H9 (cell line): ENCODE results near the gene PCDHGB7. TPM values are rescaled to one million over a fixed set of nuclear protein-coding genes. Genes with fewer than 3 reads are reported as not detected.

Source experiments
- DNase-seq: peaks from one replicate; pipeline ENCODE4 v3.0.0-alpha.2; 2017
- H2AFZ ChIP-seq: one replicate; pipeline ENCODE4 v1.6.1; 2013; ENCODE audit warnings: mild to moderate bottlenecking, low read length, control low read depth, moderate library complexity
- H2AK5ac ChIP-seq: 2 replicates; pipeline ENCODE4 v1.6.1; 2013; ENCODE audit warnings: low read length, control low read depth, mixed read lengths; ENCODE audit not compliant: insufficient read length
- H2BK120ac ChIP-seq: one replicate; pipeline ENCODE4 v1.6.1; 2013; ENCODE audit warnings: low read depth, mild to moderate bottlenecking, low read length, control low read depth, inconsistent platforms; ENCODE audit not compliant: poor library complexity, severe bottlenecking
- H2BK12ac ChIP-seq: 2 replicates; pipeline ENCODE4 v1.6.1; 2013; ENCODE audit warnings: low read length, control low read depth, mixed read lengths, low read depth; ENCODE audit not compliant: insufficient read length
- H2BK15ac ChIP-seq: 2 replicates; pipeline ENCODE4 v1.6.1; 2013; ENCODE audit warnings: low read depth, low read length, control low read depth
- H2BK20ac ChIP-seq: one replicate; pipeline ENCODE4 v1.6.1; 2013; ENCODE audit warnings: low read depth, mild to moderate bottlenecking, low read length, control low read depth, inconsistent platforms; ENCODE audit not compliant: poor library complexity, severe bottlenecking
- H2BK5ac ChIP-seq: 2 replicates; pipeline ENCODE4 v1.6.1; 2013; ENCODE audit warnings: low read length, control low read depth, mixed read lengths; ENCODE audit not compliant: insufficient read length
- H3K14ac ChIP-seq: 2 replicates; pipeline ENCODE4 v1.6.1; 2013; ENCODE audit warnings: low read length, control low read depth; ENCODE audit not compliant: insufficient read depth
- H3K18ac ChIP-seq: 2 replicates; pipeline ENCODE4 v1.6.1; 2013; ENCODE audit warnings: low read depth, mild to moderate bottlenecking, mixed read lengths, low read length, control low read depth; ENCODE audit not compliant: insufficient read length
- H3K23ac ChIP-seq: 2 replicates; pipeline ENCODE4 v1.6.1; 2013; ENCODE audit warnings: low read length, control low read depth, mixed read lengths, low read depth; ENCODE audit not compliant: insufficient read length
- H3K23me2 ChIP-seq: 2 replicates; pipeline ENCODE4 v1.6.1; 2013; ENCODE audit warnings: low read depth, mild to moderate bottlenecking, mixed read lengths, low read length, control low read depth; ENCODE audit not compliant: insufficient read length, poor library complexity, severe bottlenecking
- H3K27ac ChIP-seq: 2 replicates; pipeline ENCODE4 v1.5.1; 2013; ENCODE audit warnings: low read length, control low read depth, mixed read lengths, low read depth; ENCODE audit not compliant: insufficient read length
- H3K27me3 ChIP-seq: 2 replicates; pipeline ENCODE4 v1.6.1; 2013; ENCODE audit warnings: low read length, control low read depth, inconsistent platforms; ENCODE audit not compliant: insufficient read depth
- H3K4ac ChIP-seq: 2 replicates; pipeline ENCODE4 v1.6.1; 2013; ENCODE audit warnings: low read depth, mild to moderate bottlenecking, control low read depth, inconsistent platforms, low read length, moderate library complexity
- H3K4me1 ChIP-seq: 2 replicates; pipeline ENCODE4 v1.6.1; 2013; ENCODE audit warnings: low read length, control low read depth, inconsistent platforms; ENCODE audit not compliant: insufficient read depth
- H3K4me2 ChIP-seq: 2 replicates; pipeline ENCODE4 v1.6.1; 2013; ENCODE audit warnings: low read length, control low read depth, mixed read lengths; ENCODE audit not compliant: insufficient read length, insufficient read depth
- H3K56ac ChIP-seq: 2 replicates; pipeline ENCODE4 v1.6.1; 2013; ENCODE audit warnings: low read depth, mild to moderate bottlenecking, mixed read lengths, low read length, control low read depth; ENCODE audit not compliant: insufficient read length
- H3K79me1 ChIP-seq: 2 replicates; pipeline ENCODE4 v1.6.1; 2013; ENCODE audit warnings: low read depth, mild to moderate bottlenecking, moderate library complexity, low read length, control low read depth, inconsistent platforms; ENCODE audit not compliant: insufficient read depth, poor library complexity, severe bottlenecking
- H3K79me2 ChIP-seq: 2 replicates; pipeline ENCODE4 v1.6.1; 2013; ENCODE audit warnings: low read length, control low read depth, inconsistent platforms; ENCODE audit not compliant: insufficient read depth
- H3K9ac ChIP-seq: 2 replicates; pipeline ENCODE4 v1.6.1; 2013; ENCODE audit warnings: low read length, control low read depth, mixed read lengths; ENCODE audit not compliant: insufficient read length; ENCODE audit errors: extremely low read depth
- H3K9me3 ChIP-seq: one replicate; pipeline ENCODE4 v1.6.1; 2013; ENCODE audit warnings: low read depth, low read length, inconsistent platforms; ENCODE audit not compliant: control insufficient read depth
- H3T11ph ChIP-seq: one replicate; pipeline ENCODE4 v1.6.1; 2013; ENCODE audit warnings: mild to moderate bottlenecking, low read length, control low read depth, inconsistent platforms
- H4K20me1 ChIP-seq: one replicate; pipeline ENCODE4 v1.6.1; 2013; ENCODE audit not compliant: control insufficient read depth, insufficient read length, insufficient read depth
- H4K5ac ChIP-seq: 2 replicates; pipeline ENCODE4 v1.6.1; 2013; ENCODE audit warnings: low read depth, mild to moderate bottlenecking, mixed read lengths, low read length, control low read depth; ENCODE audit not compliant: insufficient read length
- H4K8ac ChIP-seq: replicated peaks from 2 replicates; pipeline ENCODE4 v1.6.1; 2013; ENCODE audit warnings: low read length, control low read depth, mixed read lengths, low read depth; ENCODE audit not compliant: insufficient read length
- H4K91ac ChIP-seq: 2 replicates; pipeline ENCODE4 v1.6.1; 2013; ENCODE audit warnings: low read depth, mild to moderate bottlenecking, moderate library complexity, mixed read lengths, low read length, control low read depth; ENCODE audit not compliant: insufficient read length
- H3K27ac Mint-ChIP-seq, 3 experiments: 2 replicates in 2 of 3; 3 replicates in 1 of 3; pipeline ENCODE4 v1.8.0; 2020 to 2021; ENCODE audit warnings: mixed read lengths in 3 of 3, mild to moderate bottlenecking in 1 of 3, moderate library complexity in 1 of 3
- H3K27me3 Mint-ChIP-seq: 2 replicates; pipeline ENCODE4 v1.8.0; 2021; ENCODE audit warnings: low read depth, mild to moderate bottlenecking, moderate library complexity, mixed read lengths
- H3K36me3 Mint-ChIP-seq, 3 experiments: 2 replicates in 2 of 3; 3 replicates in 1 of 3; pipeline ENCODE4 v1.8.0; 2020 to 2021; ENCODE audit warnings: low read depth in 3 of 3, mixed read lengths in 3 of 3; ENCODE audit not compliant: insufficient read depth in 1 of 3
- H3K4me1 Mint-ChIP-seq, 2 experiments: 2 replicates each; pipeline ENCODE4 v1.8.0; 2020; ENCODE audit warnings: mixed read lengths in 2 of 2
- H3K4me3 Mint-ChIP-seq, 2 experiments: 2 replicates in 1 of 2; 3 replicates in 1 of 2; pipeline ENCODE4 v1.8.0; 2020 to 2021; ENCODE audit warnings: mild to moderate bottlenecking in 2 of 2, mixed read lengths in 2 of 2, moderate library complexity in 1 of 2
- H3K9me3 Mint-ChIP-seq, 2 experiments: 2 replicates in 1 of 2; 3 replicates in 1 of 2; pipeline ENCODE4 v1.8.0; 2020; ENCODE audit warnings: mild to moderate bottlenecking in 2 of 2, mixed read lengths in 2 of 2, moderate library complexity in 1 of 2
- WGBS: extraction: QIAGEN DNeasy Blood & Tissue Kit; methylation state at CpG from one replicate; pipeline ENCODE4 v1.1.7; 2013; ENCODE audit warnings: missing lambda C conversion rate, low lambda C conversion rate, mixed read lengths; ENCODE audit not compliant: insufficient read length; ENCODE audit errors: extremely low coverage; 5-methylcytosine and 5-hydroxymethylcytosine counted together
- total RNA-seq: library from RNA; stranded (reverse); gene quantifications from 2 replicates; pipeline ENCODE4 v1.2.1, GENCODE V29; 2021
- TF ChIP-seq, protein P1 (sequence below): fragments of 200-600 bp; sonication (generic); conservative IDR thresholded peaks from 3 replicates; pipeline ENCODE4 v1.8.0; 2021; ENCODE audit warnings: antibody characterized with exemption, mild to moderate bottlenecking

PCDHGB7 gene
- total RNA-seq, 1 experiment from 2014 or later: 7.7 TPM

DNA sequence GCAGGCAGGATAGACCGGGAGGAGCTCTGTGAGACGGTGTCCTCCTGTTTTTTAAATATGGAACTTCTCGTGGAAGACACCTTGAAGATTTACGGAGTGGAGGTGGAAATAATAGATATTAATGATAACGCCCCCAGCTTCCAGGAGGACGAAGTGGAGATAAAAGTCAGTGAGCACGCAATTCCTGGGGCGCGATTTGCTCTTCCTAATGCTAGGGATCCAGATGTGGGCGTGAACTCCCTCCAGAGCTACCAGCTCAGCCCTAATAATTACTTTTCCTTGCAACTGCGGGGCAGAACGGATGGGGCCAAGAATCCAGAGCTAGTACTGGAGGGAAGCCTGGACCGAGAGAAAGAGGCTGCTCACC lies 4.0 kb downstream of the PCDHGB7 start:
- Histone ChIP-seq H2BK120ac (no peak overlapping the region), H4K8ac (no peak overlapping the region), H3K9me3 (peaks cover 13% of the 10 kb centered on the region), H2BK20ac (no peak overlapping the region), H3K27me3 (no peaks in the 10 kb centered on the region; the same call in 1 of the 2 replicates), H3K4ac (no peak overlapping the region), H4K5ac (no peak overlapping the region), H3K4me1 (no peaks in the 10 kb centered on the region), H4K20me1 (no peaks in the 10 kb centered on the region), H3K4me2 (no peak overlapping the region), H3K79me2 (no peaks in the 10 kb centered on the region), H3T11ph (no peak overlapping the region), H2BK12ac (no peak overlapping the region), H2BK5ac (no peak overlapping the region), H2AK5ac (no peak overlapping the region), H2AFZ (no peak overlapping the region), H3K27ac (no peak overlapping the region), H3K23me2 (peaks cover 7% of the 10 kb centered on the region), H3K56ac (no peak overlapping the region), H3K18ac (no peak overlapping the region), H3K23ac (no peak overlapping the region), H3K14ac (no peak overlapping the region), H3K79me1 (no peaks in the 10 kb centered on the region), H2BK15ac (no peak overlapping the region), H4K91ac (no peak overlapping the region), H3K9ac (no peak overlapping the region)
- H3K27ac Mint-ChIP-seq: no peak overlapping the region; a peak in 1 of 7 replicates
- H3K27me3 Mint-ChIP-seq: peaks cover 17% of the 10 kb centered on the region
- TF ChIP-seq, protein P1, sequence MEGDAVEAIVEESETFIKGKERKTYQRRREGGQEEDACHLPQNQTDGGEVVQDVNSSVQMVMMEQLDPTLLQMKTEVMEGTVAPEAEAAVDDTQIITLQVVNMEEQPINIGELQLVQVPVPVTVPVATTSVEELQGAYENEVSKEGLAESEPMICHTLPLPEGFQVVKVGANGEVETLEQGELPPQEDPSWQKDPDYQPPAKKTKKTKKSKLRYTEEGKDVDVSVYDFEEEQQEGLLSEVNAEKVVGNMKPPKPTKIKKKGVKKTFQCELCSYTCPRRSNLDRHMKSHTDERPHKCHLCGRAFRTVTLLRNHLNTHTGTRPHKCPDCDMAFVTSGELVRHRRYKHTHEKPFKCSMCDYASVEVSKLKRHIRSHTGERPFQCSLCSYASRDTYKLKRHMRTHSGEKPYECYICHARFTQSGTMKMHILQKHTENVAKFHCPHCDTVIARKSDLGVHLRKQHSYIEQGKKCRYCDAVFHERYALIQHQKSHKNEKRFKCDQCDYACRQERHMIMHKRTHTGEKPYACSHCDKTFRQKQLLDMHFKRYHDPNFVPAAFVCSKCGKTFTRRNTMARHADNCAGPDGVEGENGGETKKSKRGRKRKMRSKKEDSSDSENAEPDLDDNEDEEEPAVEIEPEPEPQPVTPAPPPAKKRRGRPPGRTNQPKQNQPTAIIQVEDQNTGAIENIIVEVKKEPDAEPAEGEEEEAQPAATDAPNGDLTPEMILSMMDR: no peak
- H3K4me3 Mint-ChIP-seq: 0 out of 5 replicates have a peak overlapping the region, but pooled peaks of 1 of the 2 experiments have one; percentile 17
- WGBS: no CpG with 5 or more reads among the region's 13 CpGs
- H3K36me3 Mint-ChIP-seq: peaks cover 52 to 87% (median 64%) of the 10 kb centered on the region in 3 experiments
- peaks cover 4 to 5% of the 10 kb centered on the region in 2 experiments; a peak in 3 of 4 replicates for H3K4me1 Mint-ChIP-seq
- peaks cover 65 to 81% of the 10 kb centered on the region in 2 experiments for H3K9me3 Mint-ChIP-seq
- no peak for DNase-seq
